ENCODE results near the gene SMPD4. TPM values are rescaled to one million over a fixed set of nuclear protein-coding genes. Genes with fewer than 3 reads are reported as not detected.
A peak's percentile ranks its signal among the peaks of the same experiment; 100 is the strongest.
"Not testable (repeated sequence)": the region's sequence is repeated elsewhere in the genome, so short reads cannot be mapped to it uniquely, and the experiment has no call there.

SMPD4 gene
- total RNA-seq, 8 experiments from 2014 or later = 20.1 to 57.6 (median 29.3) TPM

DNA sequence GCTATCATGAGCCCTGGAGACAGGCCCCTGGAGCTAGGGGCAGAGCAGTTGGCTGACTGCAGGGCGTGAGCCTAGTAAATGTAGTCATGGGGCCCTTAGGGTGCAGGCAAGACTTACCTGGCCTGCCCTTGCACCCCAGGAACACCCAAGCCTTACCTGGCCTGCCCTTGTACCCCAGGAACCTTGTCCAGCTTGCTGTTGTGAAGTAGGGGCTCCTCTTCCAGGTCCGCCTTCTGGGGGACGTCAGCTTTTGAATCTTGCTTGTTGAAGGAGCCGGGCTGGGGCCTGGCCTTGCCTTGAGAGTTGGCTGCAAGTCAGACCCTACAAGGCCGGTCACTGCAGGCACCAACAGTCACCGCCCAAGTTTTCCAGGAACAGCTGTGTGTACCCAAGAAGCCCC, 40.4 kb downstream of the SMPD4 start:
- in situ Hi-C loops (cut with MboI; ENCODE audit: low pct_unique_long_range_greater_than_20kb in 2 of 9, low sequenced_read_pairs in 9 of 9, unreplicated experiment in 9 of 9); H3K27ac ChIP-seq; H3K4me3 ChIP-seq; H3K4me1 ChIP-seq (replicated peaks in 1 of 2); ATAC-seq (replicated peaks in 6 of 8): not testable (repeated sequence)
- no CpG with 5 or more reads among the region's 6 CpGs for WGBS, 10 experiments

DNA sequence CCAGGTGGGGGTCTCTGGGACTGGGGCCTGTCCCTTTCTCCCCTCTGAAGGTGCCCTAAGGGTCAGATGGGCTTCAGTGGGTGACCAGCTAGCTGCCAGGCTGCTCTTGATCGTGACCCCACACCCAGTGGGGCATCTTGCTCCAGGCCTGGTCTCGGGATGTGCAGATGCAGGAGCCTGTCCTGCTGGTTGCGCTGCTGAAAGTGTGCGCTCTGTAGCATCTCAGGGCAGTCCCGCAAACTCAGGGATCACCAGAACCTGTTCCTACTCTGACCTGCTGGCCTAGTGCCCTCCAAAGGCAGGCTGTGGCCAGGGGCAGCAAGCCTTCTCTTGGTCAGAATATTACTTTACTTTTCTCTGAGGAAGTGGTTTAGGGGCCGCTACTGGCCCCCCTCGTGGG, 40.9 kb downstream of the SMPD4 start:
- no CpG with 5 or more reads among the region's 7 CpGs for WGBS, 10 experiments
- H3K4me1 ChIP-seq (replicated peaks in 1 of 2); H3K4me3 ChIP-seq; ATAC-seq (replicated peaks in 6 of 8); H3K27ac ChIP-seq; in situ Hi-C loops (cut with MboI; ENCODE audit: low pct_unique_long_range_greater_than_20kb in 2 of 9, low sequenced_read_pairs in 9 of 9, unreplicated experiment in 9 of 9): not testable (repeated sequence)

DNA sequence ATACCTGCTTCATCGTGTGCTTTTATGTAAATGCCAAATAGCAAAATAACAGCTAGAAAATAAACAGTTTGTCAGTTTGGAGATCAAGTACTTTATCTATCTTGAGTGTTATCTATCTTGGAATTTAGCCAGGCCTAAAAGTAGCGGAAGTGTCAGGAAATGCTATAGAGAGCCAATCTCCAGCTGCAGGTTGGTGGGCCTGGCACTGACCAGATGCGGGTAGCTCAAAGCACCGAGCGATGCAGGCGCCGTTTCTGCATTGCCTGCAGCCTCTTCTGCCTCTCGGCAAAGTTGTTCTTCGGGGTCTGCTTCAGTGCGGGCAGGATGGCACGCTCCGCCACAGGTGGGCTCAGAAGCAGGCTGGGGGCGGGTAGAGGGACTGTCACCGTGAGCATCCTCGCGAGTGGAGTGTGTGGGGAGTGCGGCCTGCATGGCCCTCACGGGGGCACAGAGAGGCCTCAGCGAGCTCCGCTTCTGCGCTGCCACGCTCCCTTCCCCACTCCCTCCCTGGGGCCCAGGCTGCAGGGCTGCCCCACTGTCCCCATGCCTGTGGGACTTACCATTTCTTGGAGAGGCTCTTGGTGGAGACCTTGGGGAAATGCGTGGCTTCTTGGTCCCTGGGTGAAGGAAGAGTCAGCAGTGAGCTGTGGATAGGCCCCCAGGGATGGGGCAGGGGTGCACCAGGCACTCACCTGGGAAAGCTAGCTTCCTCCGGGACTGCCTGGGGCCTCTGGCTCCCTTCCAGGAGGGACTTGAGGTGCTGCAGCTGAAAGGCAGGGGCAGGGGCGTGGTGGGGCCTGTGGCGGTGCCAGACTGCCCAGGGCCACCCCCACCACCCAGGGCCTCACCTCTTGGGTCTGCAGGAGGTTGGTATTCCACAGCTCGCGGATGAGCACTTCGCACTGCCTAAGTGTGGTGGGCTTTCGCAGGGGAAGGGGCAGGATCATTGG, 41.8 kb downstream of the SMPD4 start:
- H3K4me1 ChIP-seq (replicated peaks in 1 of 2); ATAC-seq (replicated peaks in 6 of 8); H3K4me3 ChIP-seq; in situ Hi-C loops (cut with MboI; ENCODE audit: low pct_unique_long_range_greater_than_20kb in 2 of 9, low sequenced_read_pairs in 9 of 9, unreplicated experiment in 9 of 9); H3K27ac ChIP-seq: not testable (repeated sequence)
- WGBS, 10 experiments = 93% methylated on average over 3 of the region's 30 CpGs; no CpG with 5 or more reads in 9 of the 10 experiments

DNA sequence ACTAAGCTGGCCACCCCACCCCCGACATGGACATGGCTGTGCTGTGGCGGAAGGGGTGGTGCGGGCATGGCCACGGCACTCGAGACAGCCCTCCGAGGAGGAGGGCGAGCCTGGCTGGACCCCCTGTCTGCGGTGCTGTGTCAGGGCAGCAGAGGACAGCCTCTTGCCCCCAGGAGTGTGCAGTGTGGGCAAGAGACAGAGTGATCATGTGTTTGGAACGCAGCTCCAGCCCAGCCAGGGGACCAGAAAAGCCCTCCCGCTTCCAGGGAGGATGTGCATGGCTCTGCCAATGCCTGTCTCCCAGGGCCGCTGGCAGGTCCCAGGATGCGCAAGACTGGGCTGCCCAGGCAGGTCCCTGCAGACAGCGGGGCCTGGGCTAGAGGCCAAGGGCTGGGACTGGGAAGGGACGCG, 42.6 kb downstream of the SMPD4 start:
- peak in 1 of 8 experiments; percentile 23 for ATAC-seq (replicated peaks in 6 of 8)
- in situ Hi-C loops (cut with MboI; ENCODE audit: low pct_unique_long_range_greater_than_20kb in 2 of 9, low sequenced_read_pairs in 9 of 9, unreplicated experiment in 9 of 9); H3K4me1 ChIP-seq (replicated peaks in 1 of 2); H3K4me3 ChIP-seq; H3K27ac ChIP-seq: not testable (repeated sequence)
- WGBS, 10 experiments = no CpG with 5 or more reads among the region's 15 CpGs

DNA sequence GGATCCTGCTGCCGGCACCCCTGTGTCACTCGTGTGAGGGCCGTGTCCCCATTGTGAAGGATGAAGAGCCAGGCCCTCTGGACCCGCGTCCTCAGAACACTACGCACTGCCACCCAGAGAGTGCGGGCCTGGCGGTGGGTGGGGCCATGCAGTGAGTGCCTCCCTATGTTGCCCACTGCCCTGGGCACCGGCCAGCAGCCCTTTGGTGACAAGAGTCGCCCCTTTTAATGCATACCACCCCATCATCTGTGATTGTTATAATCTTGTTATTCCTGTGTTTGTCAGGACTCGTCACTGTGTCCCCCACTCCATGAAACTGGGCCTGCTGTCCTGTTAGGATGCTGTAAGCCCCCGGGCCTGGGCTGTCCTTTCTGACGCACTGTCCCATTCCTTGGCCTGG, 43.1 kb downstream of the SMPD4 start:
- H3K27ac ChIP-seq; ATAC-seq (replicated peaks in 6 of 8); H3K4me1 ChIP-seq (replicated peaks in 1 of 2); H3K4me3 ChIP-seq; in situ Hi-C loops (cut with MboI; ENCODE audit: low pct_unique_long_range_greater_than_20kb in 2 of 9, low sequenced_read_pairs in 9 of 9, unreplicated experiment in 9 of 9): not testable (repeated sequence)
- WGBS, 10 experiments = no CpG with 5 or more reads among the region's 13 CpGs

DNA sequence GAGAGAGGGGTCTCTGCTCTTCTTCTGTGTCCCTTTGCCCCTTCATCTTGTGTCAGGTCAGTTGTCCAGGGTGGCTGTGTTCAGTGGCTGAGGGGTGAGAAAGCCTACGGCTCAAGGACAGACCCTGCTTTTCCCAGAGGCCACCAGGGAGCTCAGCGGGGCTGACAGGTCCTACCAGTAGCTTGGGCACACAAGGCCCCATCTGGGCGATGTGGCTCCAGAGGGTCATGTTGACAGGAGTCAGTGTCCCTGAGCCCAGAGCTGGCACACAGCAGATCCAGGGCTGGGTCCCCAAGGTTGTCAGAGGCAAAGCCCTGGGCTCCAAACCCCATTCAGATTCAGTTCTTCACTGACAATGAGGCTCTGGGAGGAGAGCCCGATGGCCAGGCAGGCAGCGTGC, 44.3 kb downstream of the SMPD4 start:
- ATAC-seq (replicated peaks in 6 of 8); H3K4me1 ChIP-seq (replicated peaks in 1 of 2); H3K4me3 ChIP-seq; in situ Hi-C loops (cut with MboI; ENCODE audit: low pct_unique_long_range_greater_than_20kb in 2 of 9, low sequenced_read_pairs in 9 of 9, unreplicated experiment in 9 of 9); H3K27ac ChIP-seq: not testable (repeated sequence)
- no CpG with 5 or more reads among the region's 5 CpGs for WGBS, 10 experiments

DNA sequence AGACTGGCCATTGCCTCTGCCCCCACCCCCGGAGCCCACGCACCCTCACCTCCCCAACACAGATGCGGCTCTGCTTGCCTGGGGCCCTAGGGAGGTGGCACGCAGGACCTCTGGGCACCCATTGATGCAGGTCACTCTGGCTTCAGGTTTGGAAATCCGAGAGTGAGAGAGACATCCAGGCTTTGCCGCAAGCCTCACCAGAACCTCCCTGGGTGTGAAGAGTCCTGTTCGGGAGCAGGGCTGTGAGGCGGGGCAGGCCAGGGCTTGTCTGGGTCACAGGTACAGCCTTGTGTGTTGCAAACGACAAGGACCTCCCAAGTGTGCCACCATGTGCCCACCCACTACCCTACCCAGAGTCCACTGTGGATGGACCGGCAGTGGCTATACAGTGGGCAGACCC, 44.9 kb downstream of the SMPD4 start:
- H3K27ac ChIP-seq; in situ Hi-C loops (cut with MboI; ENCODE audit: low pct_unique_long_range_greater_than_20kb in 2 of 9, low sequenced_read_pairs in 9 of 9, unreplicated experiment in 9 of 9); H3K4me3 ChIP-seq; ATAC-seq (replicated peaks in 6 of 8); H3K4me1 ChIP-seq (replicated peaks in 1 of 2): not testable (repeated sequence)
- WGBS, 10 experiments = no CpG with 5 or more reads among the region's 10 CpGs

DNA sequence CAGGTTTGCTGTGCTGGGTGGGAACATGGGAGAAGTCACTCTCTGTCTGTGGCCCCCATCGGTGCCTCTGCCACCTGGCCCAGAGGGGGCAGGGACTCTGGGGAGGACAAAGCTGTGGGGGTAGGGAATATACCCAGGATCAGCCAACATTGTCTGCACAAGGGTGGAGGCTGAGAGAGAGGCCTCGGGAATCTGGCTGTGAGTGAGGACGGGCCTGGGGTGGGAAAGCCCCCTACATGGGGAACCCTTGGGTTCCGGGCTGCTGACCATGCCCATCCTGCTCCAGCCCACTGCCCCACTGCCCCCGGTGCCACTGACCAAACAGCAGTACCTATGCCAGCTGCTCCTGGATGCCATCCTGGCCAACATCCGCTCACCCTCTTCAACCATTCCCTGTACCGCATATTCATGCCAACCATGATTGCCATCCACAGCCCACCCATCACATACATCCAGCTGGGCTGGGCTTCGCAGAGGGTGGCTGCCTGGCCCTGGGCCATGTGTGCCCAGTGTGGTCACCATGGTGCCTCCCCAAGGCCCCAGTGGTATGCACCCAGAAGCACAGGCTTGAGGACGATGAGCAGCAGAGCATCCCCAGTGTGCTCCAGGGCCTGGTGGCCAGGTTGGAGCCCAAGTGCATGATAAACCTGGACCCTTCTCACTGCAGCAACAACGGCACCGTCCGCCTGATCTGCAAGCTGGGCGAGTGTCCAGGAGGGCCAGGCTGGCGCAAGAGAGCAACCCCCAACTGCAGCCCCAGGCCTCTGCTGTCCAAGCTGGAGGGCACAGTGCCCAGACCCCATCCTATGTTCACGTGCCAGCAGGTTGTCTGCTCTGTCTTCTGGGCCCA, 45.5 kb downstream of the SMPD4 start:
- 50 to 100% (median 94%) methylated on average over 1 to 4 of the region's 15 CpGs; no CpG with 5 or more reads in 6 of the 10 experiments for WGBS, 10 experiments
- ATAC-seq (replicated peaks in 6 of 8) = peak in 1 of 8 experiments; percentile 57
- H3K27ac ChIP-seq = no peak overlapping the region

DNA sequence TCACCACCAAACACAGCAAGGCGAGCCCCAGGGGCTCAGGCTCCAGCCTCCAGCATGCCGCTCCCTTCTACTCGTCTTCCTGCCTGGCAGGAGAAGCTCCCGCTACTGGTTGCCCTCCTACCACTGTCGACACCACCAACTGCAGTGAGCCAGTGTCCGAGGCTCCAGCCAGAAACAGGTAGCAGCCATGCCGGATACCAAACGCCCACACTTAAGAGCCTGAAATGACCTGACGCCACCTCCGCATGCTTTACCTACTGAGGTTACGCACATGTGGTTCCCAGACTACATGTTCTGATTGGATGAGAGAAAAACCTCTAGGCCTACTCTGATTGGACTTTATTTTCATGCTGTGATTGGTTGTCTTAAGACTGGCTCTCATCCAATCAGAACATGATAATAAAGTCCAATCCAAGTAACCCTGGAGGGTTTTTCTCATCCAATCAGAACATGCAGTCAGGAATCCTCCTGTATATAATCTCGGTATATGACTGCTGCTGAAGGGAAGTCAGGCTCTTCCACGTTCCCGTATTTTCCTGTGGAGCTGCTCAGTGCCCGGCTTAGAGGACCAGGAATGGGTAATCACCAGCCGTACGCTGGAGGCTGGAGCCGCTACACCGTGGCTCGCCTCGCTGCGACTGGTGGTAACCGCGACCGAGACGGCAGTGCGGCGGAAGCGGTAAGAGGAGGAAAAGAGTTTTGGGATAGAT, 52.1 kb downstream of the SMPD4 start, which contains the start of gene POTEF:
Gene POTEF (minus strand): TSS at position 103 of the 710 bp plus-strand sequence. CDS start 8,707 bp downstream, outside the sequence.
- peak within 1 kb of the TSS in 1 of 5 donors; percentile 27 for H3K4me3 ChIP-seq
- H3K27ac ChIP-seq; H3K4me1 ChIP-seq (replicated peaks in 1 of 2); in situ Hi-C loops (cut with MboI; ENCODE audit: low pct_unique_long_range_greater_than_20kb in 2 of 9, low sequenced_read_pairs in 9 of 9, unreplicated experiment in 9 of 9): not testable (repeated sequence)
- 87% methylated on average over 3 of the region's 29 CpGs; no CpG with 5 or more reads in 9 of the 10 experiments for WGBS, 10 experiments
- peak in 2 of 8 experiments; percentile 95 to 97 for ATAC-seq (replicated peaks in 6 of 8)

More for the DNA sequence above, 45.5 kb downstream of the SMPD4 start:
- Histone ChIP-seq H3K4me3 (no peak overlapping the region), H3K4me1 (replicated peaks in 1 of 2) (no peaks in the 10 kb centered on the region)
- in situ Hi-C loops (cut with MboI; ENCODE audit: low pct_unique_long_range_greater_than_20kb in 2 of 9, low sequenced_read_pairs in 9 of 9, unreplicated experiment in 9 of 9) = no loop called here

DNA sequence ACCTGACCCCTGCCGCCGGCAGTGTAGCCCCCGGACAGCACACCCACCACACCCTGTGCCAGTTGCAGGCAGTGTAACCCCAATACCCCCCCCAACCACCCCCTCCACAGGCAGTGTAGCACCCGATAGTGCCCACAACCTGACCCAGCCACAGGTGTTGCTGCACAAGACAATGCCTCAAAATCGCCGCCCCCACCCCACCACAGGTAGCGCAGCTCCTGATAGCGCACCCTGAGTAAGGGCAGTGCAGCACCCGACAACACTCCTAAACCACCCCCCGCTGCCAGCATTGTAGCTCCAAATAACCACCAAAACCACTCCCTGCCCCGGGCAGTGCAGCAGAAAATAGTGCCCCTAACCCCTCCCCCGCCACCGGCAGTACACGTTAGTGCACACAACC, 52.9 kb downstream of the SMPD4 start:
- in situ Hi-C loops (cut with MboI; ENCODE audit: low pct_unique_long_range_greater_than_20kb in 2 of 9, low sequenced_read_pairs in 9 of 9, unreplicated experiment in 9 of 9); H3K4me3 ChIP-seq; H3K4me1 ChIP-seq (replicated peaks in 1 of 2); ATAC-seq (replicated peaks in 6 of 8); H3K27ac ChIP-seq: not testable (repeated sequence)
- no CpG with 5 or more reads among the region's 14 CpGs for WGBS, 10 experiments

DNA sequence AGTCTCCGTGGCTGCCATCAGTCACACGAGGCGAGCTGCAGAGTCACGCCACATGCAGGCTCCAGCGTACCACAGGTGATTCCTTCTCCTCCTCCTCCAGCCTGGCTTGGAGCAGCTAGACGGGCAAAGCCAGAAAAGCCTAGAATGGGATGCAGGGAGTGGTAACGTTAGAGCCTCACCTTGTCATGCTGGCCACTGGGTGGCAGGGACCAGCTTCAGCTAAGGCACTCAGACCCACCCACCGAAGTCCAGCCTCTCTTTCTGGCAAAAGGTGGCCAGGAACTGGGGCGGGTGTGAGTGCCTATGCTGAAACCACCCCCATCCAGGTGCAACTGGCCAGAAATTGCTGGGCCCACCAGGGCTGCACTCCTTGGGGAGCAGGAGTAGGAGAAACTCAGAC, 53.7 kb downstream of the SMPD4 start:
- no CpG with 5 or more reads among the region's 9 CpGs for WGBS, 10 experiments
- in situ Hi-C loops (cut with MboI; ENCODE audit: low pct_unique_long_range_greater_than_20kb in 2 of 9, low sequenced_read_pairs in 9 of 9, unreplicated experiment in 9 of 9); ATAC-seq (replicated peaks in 6 of 8); H3K4me3 ChIP-seq; H3K27ac ChIP-seq; H3K4me1 ChIP-seq (replicated peaks in 1 of 2): not testable (repeated sequence)

DNA sequence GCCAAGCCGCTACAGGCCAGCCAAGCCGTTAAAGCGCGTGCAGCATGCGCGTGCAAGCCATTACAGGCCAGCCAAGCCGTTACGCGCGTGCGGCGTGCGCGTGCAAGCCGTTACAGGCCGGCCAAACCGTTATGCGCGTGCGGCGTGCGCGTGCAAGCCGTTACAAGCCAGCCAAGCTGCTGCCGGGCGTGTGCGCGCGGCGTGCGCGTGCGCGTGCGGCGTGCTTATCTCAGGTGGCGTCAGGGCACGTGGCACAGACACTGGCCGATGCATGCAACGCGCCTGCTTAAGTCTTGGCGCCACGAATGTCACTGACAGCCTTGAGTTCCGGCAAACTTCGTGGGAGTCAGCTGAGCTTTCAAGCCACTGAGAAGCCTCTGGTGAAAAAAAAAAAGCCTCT, 60.5 kb downstream of the SMPD4 start:
- H3K4me3 ChIP-seq; ATAC-seq (replicated peaks in 6 of 8); H3K4me1 ChIP-seq (replicated peaks in 1 of 2); in situ Hi-C loops (cut with MboI; ENCODE audit: low pct_unique_long_range_greater_than_20kb in 2 of 9, low sequenced_read_pairs in 9 of 9, unreplicated experiment in 9 of 9); H3K27ac ChIP-seq: not testable (repeated sequence)
- no CpG with 5 or more reads among the region's 45 CpGs for WGBS, 10 experiments

Measured in motor neuron (in vitro differentiated cells).